Activated CD8-positive, alpha-beta memory T cell treated with anti-CD3 and anti-CD28 coated beads for 24 hours (primary cell): Measurements from ENCODE around the gene HHAT.

Experiments used
- DNase-seq: peaks from one replicate; pipeline ENCODE4 v3.0.0-alpha.2; 2020

HHAT gene

DNA sequence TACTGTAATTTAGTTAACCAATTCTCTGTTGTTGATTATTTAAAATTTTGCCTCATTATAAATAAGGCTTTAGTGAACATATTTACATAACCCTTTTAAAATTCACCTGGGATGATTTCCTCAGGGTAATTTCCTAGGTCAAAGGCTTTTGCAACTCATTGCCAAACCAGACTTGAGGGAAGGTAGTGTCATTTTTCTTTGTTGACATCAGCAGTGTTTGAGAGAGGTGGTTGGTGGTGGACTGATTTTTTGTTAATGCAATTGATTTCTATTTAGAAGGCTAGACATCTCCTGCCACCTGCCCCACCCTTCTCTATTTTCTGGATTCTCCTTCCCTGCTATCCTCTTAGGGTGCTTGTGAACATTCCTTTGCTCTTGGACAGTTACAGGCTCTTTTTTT, 116.8 kb downstream of the HHAT start:
- DNase-seq: no peak

DNA sequence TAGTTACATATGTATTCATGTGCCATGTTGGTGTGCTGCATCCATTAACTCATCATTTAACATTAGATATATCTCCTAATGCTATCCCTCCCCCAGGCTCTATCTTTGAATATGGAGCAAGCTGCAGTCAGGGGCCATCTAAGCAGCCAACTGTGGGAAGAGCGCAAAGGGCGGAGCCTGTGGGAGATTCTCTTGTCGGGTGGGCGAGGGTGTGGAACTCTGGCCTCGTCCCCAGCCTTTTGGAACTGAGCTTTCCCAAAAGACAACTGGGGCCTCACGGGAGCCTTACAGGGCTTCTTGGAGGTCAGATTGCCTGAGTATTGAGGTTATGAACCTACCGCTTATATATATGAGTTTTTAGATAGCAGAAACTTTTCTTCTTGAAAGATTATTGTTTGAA, 117.2 kb downstream of the HHAT start:
- DNase-seq: no peak

DNA sequence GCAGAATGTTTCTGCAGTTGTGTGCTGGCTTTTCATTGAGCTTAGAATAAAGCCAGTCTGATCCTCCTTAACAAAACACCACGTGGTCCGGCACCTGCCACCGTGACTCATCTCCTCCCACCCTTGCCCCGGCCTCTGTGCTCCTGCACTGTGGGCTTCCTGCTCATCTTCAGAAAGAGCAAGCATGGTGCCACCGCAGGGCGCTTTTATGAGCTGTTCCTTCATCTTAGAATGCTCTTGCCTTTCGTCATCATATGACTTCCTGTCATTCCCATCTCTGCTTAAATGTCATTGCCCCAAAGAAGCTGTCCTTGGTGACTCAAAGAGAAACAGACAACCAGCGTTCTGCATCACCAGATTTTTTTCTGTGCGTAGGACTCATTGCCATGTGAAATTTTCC, 117.8 kb downstream of the HHAT start:
- DNase-seq: peak; percentile 85

DNA sequence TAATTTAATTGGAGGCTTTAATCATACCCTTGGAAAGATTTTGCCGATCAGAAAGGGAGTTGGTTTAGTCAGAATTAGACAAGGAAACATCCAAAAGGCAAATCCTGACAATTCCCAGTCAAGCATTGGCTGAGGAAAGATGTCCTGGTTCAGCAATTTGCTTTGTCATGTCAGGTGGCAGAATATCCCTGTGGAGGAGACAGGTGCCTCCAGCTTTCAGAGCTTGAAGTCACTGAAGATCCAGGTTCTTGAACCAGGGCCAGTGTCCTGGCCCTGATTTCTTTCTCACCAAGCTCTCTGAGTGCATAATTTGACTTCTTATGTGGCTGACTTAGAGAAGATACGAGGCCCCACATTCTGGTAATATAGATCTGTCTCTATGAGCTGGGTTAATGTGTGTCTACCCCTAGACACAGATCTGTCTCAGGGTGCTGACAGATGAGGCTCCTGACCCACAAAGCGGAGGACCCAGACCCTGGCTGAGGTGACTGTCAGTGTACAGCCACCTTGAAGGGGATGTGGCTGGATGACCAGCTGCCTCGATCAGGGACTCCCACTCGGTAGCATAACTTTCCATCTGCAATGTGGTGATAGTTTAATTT, 118.9 kb downstream of the HHAT start:
- no peak for DNase-seq

DNA sequence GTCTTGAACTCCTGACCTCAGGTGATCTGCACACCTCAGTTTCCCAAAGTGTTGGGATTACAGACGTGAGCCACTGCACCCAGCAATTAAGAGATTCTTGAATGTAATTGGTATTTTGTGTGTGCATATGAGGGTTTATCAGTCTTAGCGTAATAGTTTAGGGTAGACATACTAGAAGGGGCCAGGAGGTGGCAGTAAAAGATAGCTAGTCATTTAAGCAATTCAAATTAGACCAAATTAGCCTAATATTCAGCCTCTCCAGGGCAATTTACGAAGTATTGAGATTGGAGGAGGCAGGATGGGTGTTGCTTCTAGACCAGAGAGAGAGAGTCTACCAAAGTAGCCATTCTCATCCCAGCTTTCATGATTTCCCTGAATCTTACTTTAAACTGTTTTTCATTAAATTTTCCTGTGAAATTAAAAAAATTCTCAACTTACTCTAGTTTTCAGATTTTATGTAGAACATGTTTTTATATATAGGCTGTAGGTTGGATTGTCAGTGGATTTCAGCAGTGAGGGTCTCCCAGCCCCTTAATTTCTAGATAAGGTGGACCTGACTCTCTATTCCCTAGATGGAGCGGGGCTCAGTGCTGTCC, 119.7 kb downstream of the HHAT start:
- DNase-seq: no peak

DNA sequence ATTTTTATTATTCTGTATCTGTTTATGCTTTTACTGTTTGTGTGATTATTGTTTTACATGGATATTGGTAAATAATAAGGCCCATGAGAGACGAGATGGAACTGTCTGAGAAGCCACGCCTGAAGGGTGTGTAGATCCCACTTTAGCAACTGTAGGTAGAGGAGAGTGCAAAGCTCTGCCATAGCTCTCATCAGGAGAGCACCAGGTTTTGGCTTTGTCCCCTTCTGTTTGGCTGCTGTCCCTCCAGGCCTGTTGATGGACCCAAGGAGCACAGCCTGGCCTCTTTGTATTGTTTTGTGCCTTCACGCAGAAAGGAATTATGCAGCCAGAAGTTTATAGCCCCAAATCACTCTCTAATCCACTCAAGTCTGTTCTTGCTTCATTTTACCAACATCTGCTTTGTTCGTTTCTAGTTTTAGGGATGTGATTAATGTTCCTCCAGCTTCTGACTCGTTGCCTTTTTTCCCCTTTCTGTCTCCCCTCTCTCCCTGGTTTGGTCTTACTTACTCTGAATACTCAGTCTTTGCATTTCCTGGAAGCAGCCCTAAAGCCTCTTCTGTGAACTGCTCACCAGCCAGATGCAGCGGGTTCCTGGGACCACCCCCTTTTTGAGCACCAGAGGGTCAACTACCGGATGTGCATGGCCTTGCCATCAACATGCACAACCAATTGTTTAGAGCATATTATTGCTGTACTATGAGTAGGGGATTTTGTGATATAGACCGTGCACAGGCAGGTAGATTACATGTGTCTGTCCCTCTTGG, 127.3 kb downstream of the HHAT start:
- no peak for DNase-seq

DNA sequence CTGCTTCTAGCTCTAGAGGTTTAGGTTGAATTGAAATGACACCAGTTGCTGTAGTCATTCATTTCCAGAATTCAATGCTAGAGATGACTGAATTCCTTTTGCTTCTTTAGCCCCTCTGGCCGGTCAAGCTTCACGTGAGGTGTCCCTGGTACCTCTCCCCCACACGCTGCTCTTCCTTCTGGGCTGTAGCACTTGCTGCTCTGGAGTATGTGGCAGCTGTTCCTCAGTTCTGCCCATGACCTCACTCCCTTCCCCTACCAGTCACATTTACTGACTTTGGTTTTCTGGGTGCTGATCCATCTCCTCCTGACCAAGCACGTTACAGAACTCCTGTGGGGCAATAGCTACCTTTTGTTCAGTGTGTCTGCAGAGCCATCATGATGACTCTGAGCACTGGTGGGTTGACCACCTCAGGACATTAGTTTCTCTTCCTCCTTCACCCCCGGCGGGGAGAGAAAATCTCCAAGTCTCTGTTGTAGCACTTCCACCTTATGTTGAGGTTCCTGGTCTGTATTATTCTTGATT, 128.1 kb downstream of the HHAT start:
- no peak for DNase-seq

DNA sequence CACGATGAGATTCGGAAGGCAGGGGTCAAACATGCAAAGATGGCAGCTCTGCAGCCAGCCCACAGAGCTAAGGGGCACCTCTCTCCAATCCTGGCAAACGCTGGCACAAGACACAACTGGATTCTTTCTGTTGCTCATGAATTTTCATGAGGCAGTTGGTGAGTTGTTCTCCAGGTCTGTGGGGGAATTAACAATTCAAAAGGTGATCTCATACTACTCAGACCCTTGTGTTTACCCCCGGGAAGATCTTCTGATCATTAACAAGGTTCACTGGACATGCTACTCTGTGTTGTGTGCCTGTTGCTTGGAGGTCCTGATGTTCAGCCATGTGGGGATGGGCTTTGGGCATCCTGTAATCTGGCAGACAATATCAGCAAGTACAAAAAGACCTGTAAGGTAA, 128.9 kb downstream of the HHAT start:
- no peak for DNase-seq

DNA sequence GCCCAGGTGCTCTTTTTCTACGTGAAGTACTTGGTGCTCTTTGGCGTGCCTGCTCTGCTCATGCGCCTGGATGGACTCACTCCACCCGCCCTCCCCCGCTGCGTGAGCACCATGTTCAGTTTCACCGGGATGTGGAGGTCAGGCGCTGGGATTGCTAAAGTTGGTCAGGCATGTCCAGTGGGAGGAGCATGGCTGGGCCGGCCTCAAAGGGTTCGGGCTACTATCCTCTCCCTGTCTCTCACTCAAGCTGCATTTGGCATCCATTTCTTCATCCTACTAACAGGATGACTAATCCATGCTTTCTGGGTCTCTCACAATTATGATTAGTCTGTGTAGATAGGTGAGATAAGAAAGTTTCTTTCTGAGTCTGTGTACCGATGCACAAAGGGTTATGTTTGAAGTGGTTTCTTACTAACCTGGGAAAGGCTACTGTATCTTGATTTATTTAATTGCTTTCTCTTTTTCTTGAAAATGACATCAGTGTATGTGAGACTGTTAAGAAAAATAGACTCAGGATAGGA, 135.9 kb downstream of the HHAT start:
- DNase-seq: no peak

DNA sequence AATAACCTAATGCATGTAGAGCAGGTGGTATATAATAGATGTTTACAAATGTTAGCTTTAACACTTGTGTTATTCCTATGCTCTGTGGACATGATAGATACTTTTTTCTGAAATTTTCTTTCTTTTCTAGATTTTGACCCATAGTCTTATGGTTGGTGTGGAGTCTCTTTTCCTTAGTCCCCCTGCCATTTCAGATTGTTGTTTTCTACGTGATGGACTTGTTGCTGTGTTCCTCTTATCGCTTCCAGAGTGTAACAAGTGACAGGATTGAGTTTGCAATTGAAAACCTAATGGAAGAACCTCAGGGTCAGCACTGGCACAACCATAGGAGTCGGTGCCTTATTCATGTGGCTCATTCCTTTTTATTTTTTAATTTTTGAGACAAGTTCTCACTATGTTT, 136.4 kb downstream of the HHAT start:
- DNase-seq: no peak

DNA sequence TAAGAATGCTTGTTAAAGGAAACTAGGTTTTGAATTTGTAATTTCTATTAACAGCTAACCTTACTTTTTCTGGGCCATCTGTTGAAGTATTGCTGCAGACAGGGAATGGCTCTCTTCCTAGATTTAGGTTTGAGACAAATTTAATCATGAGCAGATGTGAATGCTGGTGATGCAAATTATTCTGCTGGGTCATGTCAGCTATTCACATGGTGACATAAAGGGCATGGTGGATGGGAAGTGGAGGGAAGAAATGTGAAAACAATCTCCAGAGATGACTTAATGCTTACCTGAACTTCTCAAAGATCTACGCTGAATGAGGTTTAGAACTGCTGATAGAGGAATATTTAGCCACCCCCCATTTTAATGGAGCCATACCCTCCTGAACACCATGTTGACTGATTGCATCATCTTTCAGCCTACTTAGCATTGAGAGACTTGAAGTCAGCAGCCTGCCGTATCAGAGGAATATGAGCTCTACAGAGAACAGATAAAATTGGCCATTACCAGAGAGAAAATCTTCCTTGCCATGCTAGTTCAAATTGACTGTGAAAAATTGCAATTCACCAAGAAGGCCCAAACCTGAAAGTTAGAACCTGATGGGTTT, 138.8 kb downstream of the HHAT start:
- DNase-seq: no peak

DNA sequence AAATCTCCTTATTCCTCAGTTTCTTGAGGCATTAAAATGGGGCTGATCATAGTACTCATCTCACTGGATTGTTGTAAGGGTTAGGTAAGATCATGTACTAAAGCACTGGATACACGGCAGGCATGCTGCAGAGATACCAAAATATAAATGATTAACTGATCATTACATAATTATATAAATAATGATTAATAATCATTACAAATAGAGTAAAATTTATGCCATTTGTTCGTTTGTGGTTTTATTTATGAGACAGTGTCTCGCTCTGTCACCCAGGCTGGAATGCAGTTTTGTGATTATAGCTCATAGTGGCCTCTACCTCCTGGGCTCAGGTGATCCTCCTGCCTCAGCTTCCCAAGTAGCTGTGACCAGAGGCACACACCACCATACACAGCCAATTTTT, 140.7 kb downstream of the HHAT start:
- no peak for DNase-seq

DNA sequence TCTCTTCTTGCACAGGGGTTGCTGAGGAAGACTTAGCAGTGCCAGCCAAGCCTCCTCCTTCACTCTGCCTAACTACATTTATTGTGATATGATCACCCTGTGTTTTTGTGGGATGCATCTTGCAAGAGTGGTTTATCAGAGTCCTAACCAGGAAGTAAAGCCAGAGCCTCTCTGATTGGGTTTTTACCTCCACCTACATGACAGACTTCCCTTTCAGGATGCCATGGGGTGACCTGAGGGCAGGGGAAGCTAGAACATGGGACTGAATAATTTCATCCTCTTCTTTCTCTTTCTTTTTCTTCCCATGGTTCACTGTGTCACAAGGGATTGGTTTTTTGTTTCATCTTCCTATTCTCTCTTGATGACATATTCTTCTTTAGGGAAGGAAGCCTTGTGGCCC, 146.6 kb downstream of the HHAT start:
- no peak for DNase-seq

DNA sequence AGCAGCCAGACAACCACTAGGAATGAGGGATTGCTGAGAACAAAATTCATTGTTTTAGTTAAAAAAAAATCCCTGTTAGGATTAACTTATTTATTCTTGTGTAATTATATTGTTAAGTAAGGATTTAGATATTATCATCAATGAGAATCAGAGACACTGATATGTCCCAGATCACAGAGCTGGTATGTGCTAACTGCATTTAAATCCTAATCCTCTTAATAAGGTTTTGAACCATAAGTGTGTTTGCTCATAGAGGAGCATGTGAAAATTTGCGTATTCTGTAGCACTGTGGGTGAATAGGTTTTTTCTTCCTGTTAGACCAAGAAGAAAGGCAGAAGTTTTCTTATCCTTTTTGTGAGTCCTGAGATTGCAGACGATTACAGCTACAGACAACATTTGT, 147.1 kb downstream of the HHAT start:
- DNase-seq: no peak

DNA sequence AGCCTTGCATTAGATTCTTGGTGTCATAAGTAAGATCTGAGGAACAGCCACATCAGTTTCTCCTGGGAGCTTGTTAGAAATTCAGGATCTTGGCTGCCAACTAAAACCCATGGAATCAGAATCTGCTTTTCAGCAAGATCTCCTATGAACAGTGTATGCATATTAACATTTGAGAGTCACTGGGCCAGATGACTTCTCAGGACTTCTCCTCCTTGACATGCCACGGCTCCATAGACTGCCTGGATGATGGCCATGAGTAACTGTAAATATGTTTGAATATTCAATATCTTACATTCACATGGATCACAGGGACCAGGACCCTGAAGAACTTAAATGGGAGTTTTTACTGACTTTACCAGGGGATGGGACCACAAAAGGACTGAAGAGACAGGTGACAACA, 148.0 kb downstream of the HHAT start:
- no peak for DNase-seq

DNA sequence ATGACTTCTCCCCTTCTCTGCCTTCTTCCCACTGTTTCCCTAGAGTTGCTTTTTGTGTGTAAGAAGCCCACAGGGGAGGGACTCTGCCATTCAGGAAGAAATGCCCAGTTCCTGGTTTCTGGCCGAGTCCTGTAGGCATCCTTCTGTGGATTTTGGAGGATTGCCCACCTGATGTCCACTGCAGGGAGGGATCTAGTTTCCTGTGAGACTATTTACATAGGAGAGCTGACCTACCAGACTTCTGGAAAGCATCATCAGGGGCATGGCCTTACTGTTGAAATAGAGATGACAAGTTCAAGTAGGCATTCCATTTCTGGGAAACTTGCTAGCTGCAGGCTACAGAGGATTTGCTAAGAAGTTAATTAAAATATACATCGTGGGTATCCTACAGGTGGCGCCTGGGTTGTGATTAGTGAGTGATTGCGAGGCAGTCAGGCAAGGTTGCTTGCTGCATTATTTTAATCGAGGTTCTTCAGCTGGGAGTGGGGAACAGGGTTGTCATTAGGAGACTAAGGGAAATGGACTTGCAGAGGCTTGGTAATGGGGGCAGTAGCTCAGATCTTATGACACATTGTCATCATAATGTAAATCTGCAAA, 148.7 kb downstream of the HHAT start:
- no peak for DNase-seq

DNA sequence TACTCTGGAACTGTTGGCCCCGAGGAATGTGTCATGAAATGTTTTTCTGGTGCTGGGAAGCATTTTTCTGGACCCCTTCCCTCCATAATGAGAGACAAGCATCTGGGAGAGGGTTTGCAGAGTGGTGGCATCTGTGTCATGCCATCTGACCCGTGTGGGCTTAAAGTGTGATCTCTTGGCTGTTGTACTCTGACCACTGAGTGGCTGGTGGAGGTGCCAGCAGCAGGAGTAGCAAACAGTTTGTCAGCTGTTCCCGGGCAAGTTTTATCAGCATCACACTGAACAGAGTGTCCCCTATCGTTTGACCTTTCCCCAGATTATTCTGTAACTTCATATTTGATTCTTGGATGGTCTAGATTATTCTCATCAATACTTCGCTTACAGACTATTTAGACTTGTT, 150.1 kb downstream of the HHAT start:
- DNase-seq: no peak

DNA sequence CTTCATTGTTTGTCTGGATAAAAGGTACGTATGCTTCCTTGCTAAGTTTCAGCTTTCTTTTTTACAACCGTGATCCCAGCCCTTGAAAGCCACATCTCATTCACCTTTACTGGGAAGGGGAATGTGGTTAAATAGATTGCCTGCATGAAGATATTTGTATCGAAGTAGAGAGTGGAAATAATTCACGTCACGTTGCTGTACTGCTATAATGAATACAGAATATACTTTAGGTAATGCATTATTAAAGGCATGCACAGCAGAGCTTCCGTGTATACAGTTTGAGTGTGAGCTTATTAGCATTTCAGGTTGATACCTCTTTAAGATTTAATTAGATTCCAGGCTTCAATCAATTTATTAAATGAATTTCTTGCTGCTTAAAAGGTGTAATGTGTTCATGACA, 153.8 kb downstream of the HHAT start:
- no peak for DNase-seq

DNA sequence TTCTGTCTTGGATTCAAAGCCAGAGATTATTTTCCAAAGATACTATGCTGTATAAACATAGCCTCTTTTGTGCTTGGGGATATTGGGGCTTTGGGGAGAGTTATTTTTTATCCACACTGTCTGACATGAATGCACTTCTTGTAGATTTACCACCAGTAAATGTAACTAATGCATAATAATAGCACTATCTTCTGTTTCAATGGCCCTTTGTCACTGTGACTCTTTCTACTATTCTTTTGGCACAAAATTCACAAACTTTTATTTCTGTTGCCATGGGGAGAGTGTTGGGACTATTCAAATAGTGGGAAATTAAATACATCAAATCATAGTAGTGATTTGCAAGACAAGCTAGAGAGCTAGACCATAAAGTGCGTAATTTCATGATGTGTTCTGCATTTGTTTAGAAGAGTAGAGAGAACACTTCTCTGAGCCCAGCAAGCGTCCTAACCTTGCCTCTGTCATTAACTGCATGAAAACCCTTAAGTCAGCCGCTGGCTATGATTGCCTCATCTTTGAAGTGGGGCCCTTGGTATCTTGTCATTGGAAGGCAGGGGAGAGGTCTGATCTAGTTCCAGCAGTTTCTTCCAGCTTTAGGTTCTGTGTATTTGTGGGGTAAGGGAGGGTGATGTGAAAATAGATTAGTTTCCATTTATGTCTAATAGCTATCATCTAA, 154.4 kb downstream of the HHAT start:
- no peak for DNase-seq

DNA sequence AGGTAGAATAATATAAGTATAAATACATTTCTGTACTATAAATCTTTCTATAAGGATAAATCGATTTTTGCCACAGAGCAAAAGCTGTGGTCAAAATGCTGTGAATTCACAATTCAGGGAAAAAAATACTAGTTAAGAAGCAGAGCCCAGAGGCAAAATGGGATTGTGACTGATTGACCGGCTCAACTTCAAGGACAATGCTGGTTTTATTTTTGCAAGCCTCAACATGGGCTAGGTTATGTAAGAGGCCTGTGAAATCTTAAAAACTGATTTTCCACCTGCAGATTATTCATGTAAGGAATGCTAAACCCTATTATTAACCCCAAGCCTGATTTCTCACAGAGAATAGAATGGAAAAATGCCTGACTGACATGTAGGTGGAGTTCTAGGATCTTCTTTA, 155.1 kb downstream of the HHAT start:
- no peak for DNase-seq

DNA sequence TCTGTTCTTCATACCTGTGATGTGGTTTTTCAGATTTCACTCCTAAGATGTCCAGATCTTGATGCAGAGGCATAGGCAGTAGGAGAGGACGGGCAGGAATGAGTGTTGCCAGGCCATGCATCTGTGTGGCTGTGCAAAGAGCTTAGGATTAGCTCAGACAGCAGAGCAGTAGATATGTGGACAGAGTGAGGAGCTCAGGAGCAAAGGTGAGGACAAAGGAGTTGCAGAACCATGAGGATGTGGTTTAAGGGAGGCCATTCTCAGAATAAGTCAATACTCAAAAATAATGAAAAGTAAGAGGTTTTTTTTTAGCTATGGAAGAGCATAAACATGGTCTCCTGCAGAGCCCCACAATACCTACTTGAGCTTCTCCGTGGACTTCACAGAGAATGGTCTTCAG, 158.3 kb downstream of the HHAT start:
- DNase-seq: no peak

DNA sequence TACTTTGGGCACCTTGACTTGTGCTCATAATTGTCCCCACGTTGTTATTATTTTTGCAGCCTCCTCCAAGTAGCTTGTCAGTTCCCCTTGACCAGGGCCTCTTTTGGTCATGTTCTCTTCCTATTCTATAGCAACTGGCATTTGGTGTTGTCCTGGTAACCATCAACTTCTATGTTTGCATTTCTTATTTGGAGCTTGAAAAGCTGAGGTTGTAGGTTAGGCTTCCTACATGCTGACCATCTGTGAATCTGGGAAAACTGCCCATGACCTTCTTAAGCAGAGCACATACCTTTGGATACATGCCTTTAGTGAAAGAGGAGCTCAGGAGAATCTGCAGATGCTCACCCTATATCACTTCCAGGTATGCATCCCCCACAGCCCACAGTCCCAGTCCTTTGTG, 160.8 kb downstream of the HHAT start:
- no peak for DNase-seq

DNA sequence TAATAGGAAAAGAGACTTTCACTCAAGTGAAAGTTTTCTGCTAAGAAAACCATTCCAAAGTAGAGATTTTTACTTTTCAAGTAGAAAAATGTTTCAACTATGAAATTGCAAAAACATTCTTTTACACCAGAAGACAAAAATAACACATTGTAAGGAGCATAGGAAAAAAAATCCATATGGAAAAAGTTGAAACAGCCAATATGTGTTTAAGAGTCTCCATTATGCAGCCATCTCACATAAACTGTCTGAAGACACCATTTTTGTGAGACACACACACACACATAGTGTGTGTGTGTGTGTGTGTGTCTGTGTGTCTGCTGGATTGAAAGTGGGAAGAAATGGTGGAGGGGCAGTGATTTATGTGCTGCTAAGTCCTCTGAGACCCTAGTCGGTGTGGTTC, 162.1 kb downstream of the HHAT start:
- DNase-seq: no peak
